ENCODE measurements around the gene PIK3AP1. TPM values are rescaled to one million over a fixed set of nuclear protein-coding genes. Genes with fewer than 3 reads are reported as not detected.
"Not testable (repeated sequence)": the region's sequence is repeated elsewhere in the genome, so short reads cannot be mapped to it uniquely, and the experiment has no call there.

The PIK3AP1 gene
- total and polyA plus RNA-seq, 4 experiments from 2014 or later: 1.1 to 2.6 (median 1.5) TPM

- Mint-ChIP-seq H3K27ac (peak overlapping the region in 2 of 7 donors; percentile 5 to 48), H3K9me3 (peaks cover 0 to 2% (median 0%) of the 10 kb centered on the region in 8 donors), H3K4me3 (peak overlapping the region in 3 of 8 donors; percentile 3 to 56 (median 43)), H3K4me1 (peaks cover 55 to 91% (median 74%) of the 10 kb centered on the region in 4 donors), H3K36me3 (peaks cover 33 to 40% of the 10 kb centered on the region in 2 donors), H3K27me3 (no peaks in the 10 kb centered on the region)
- Histone ChIP-seq H3K9me3 (ENCODE audit: control insufficient read depth in 1 of 2, low read length in 2 of 2) (no peaks in the 10 kb centered on the region), H3K36me3 (ENCODE audit: insufficient read depth, low read length) (peaks cover 3% of the 10 kb centered on the region), H3K4me3 (ENCODE audit: low read length in 2 of 2) (no peak overlapping the region), H3K4me1 (ENCODE audit: insufficient read depth, low read length) (peaks cover 66% of the 10 kb centered on the region), H3K27ac (ENCODE audit: low read depth, low read length) (no peak overlapping the region), H3K27me3 (ENCODE audit: insufficient read depth, low read length) (no peaks in the 10 kb centered on the region)
- ChIA-PET POLR2A (ENCODE audit: partially characterized antibody) (no interaction called here), CTCF (ENCODE audit: partially characterized antibody) (no interaction called here)
- intact Hi-C loops (cut with micrococcal nuclease): no loop called here
- no peak for DNase-seq
Measured at GRCh38 chr10:96578022-96578421, 142.3 kb downstream of the PIK3AP1 start.

- Histone ChIP-seq H3K4me1 (ENCODE audit: insufficient read depth, low read length) (peaks cover 59% of the 10 kb centered on the region), H3K36me3 (ENCODE audit: insufficient read depth, low read length) (peaks cover 6% of the 10 kb centered on the region), H3K9me3 (ENCODE audit: control insufficient read depth in 1 of 2, low read length in 2 of 2) (no peaks in the 10 kb centered on the region), H3K4me3 (ENCODE audit: low read length in 2 of 2) (no peak overlapping the region), H3K27me3 (ENCODE audit: insufficient read depth, low read length) (no peaks in the 10 kb centered on the region), H3K27ac (ENCODE audit: low read depth, low read length) (no peak overlapping the region)
- peaks cover 0 to 2% (median 0%) of the 10 kb centered on the region in 8 donors for H3K9me3 Mint-ChIP-seq
- peak overlapping the region in 2 of 7 donors; percentile 6 to 12 for H3K27ac Mint-ChIP-seq
- peak overlapping the region in 4 of 8 donors; percentile 1 to 29 (median 9) for H3K4me3 Mint-ChIP-seq
- H3K4me1 Mint-ChIP-seq: peaks cover 57 to 89% (median 77%) of the 10 kb centered on the region in 4 donors
- H3K36me3 Mint-ChIP-seq: peaks cover 35 to 48% of the 10 kb centered on the region in 2 donors
- CTCF ChIA-PET (ENCODE audit: partially characterized antibody): no interaction called here
- intact Hi-C loops (cut with micrococcal nuclease): no loop called here
- DNase-seq: no peak
- H3K27me3 Mint-ChIP-seq: no peaks in the 10 kb centered on the region
- POLR2A ChIA-PET (ENCODE audit: partially characterized antibody): no interaction called here
Measured at GRCh38 chr10:96577069-96577468, 143.2 kb downstream of the PIK3AP1 start.

GRCh38 chr10:96576277-96576980 is 143.9 kb downstream of the PIK3AP1 start:
- peaks cover 7% of the 10 kb centered on the region for H3K36me3 ChIP-seq (ENCODE audit: insufficient read depth, low read length)
- Mint-ChIP-seq H3K36me3 (peaks cover 35 to 54% of the 10 kb centered on the region in 2 donors), H3K4me3 (peak overlapping the region in 3 of 8 donors; percentile 2 to 42 (median 29)), H3K4me1 (peaks cover 56 to 89% (median 76%) of the 10 kb centered on the region in 4 donors), H3K27me3 (no peaks in the 10 kb centered on the region), H3K27ac (peak overlapping the region in 1 of 7 donors; percentile 6), H3K9me3 (peaks cover 0 to 2% (median 0%) of the 10 kb centered on the region in 8 donors)
- DNase-seq: no peak
- CTCF ChIA-PET (ENCODE audit: partially characterized antibody): no interaction called here
- H3K27me3 ChIP-seq (ENCODE audit: insufficient read depth, low read length): no peaks in the 10 kb centered on the region
- H3K4me3 ChIP-seq (ENCODE audit: low read length in 2 of 2): no peak overlapping the region
- H3K9me3 ChIP-seq (ENCODE audit: control insufficient read depth in 1 of 2, low read length in 2 of 2): no peaks in the 10 kb centered on the region
- POLR2A ChIA-PET (ENCODE audit: partially characterized antibody): interaction anchor here (1.0 kb wide), 1 partner anchor 11 kb away, joined by 3 read pairs; no protein-coding TSS in a partner anchor
- peaks cover 56% of the 10 kb centered on the region for H3K4me1 ChIP-seq (ENCODE audit: insufficient read depth, low read length)
- intact Hi-C loops (cut with micrococcal nuclease): no loop called here
- no peak overlapping the region for H3K27ac ChIP-seq (ENCODE audit: low read depth, low read length)

GRCh38 chr10:96574564-96574963 is 145.8 kb downstream of the PIK3AP1 start:
- H3K9me3 Mint-ChIP-seq; DNase-seq; intact Hi-C loops (cut with micrococcal nuclease); H3K27ac ChIP-seq (ENCODE audit: low read depth, low read length); POLR2A ChIA-PET (ENCODE audit: partially characterized antibody); H3K36me3 ChIP-seq (ENCODE audit: insufficient read depth, low read length); H3K9me3 ChIP-seq (ENCODE audit: control insufficient read depth in 1 of 2, low read length in 2 of 2); H3K27me3 Mint-ChIP-seq; H3K4me3 ChIP-seq (ENCODE audit: low read length in 2 of 2); H3K27me3 ChIP-seq (ENCODE audit: insufficient read depth, low read length); CTCF ChIA-PET (ENCODE audit: partially characterized antibody): not testable (repeated sequence)
- peaks cover 38% of the 10 kb centered on the region for H3K4me1 ChIP-seq (ENCODE audit: insufficient read depth, low read length)
- Mint-ChIP-seq H3K27ac (peak overlapping the region in 1 of 7 donors; percentile 16), H3K4me1 (peaks cover 53 to 83% (median 70%) of the 10 kb centered on the region in 4 donors), H3K4me3 (peak overlapping the region in 2 of 8 donors; percentile 7 to 50), H3K36me3 (peaks cover 29 to 56% of the 10 kb centered on the region in 2 donors)

- no peak overlapping the region for H3K4me3 Mint-ChIP-seq
- H3K36me3 Mint-ChIP-seq: peaks cover 29 to 66% of the 10 kb centered on the region in 2 donors
- Histone ChIP-seq H3K36me3 (ENCODE audit: insufficient read depth, low read length) (peaks cover 7% of the 10 kb centered on the region), H3K4me1 (ENCODE audit: insufficient read depth, low read length) (peaks cover 31% of the 10 kb centered on the region), H3K27ac (ENCODE audit: low read depth, low read length) (no peak overlapping the region), H3K27me3 (ENCODE audit: insufficient read depth, low read length) (no peaks in the 10 kb centered on the region), H3K4me3 (ENCODE audit: low read length in 2 of 2) (no peak overlapping the region), H3K9me3 (ENCODE audit: control insufficient read depth in 1 of 2, low read length in 2 of 2) (no peaks in the 10 kb centered on the region)
- no peak overlapping the region for H3K27ac Mint-ChIP-seq
- DNase-seq: no peak
- peaks cover 53 to 84% (median 69%) of the 10 kb centered on the region in 4 donors for H3K4me1 Mint-ChIP-seq
- ChIA-PET POLR2A (ENCODE audit: partially characterized antibody) (no interaction called here), CTCF (ENCODE audit: partially characterized antibody) (no interaction called here)
- intact Hi-C loops (cut with micrococcal nuclease): no loop called here
- no peaks in the 10 kb centered on the region for H3K27me3 Mint-ChIP-seq
- peaks cover 0 to 2% (median 0%) of the 10 kb centered on the region in 8 donors for H3K9me3 Mint-ChIP-seq
Measured at GRCh38 chr10:96573036-96573435, 147.3 kb downstream of the PIK3AP1 start.

- peaks cover 27% of the 10 kb centered on the region for H3K4me1 ChIP-seq (ENCODE audit: insufficient read depth, low read length)
- intact Hi-C loops (cut with micrococcal nuclease): no loop called here
- ChIA-PET CTCF (ENCODE audit: partially characterized antibody) (no interaction called here), POLR2A (ENCODE audit: partially characterized antibody) (no interaction called here)
- H3K27me3 ChIP-seq (ENCODE audit: insufficient read depth, low read length): no peaks in the 10 kb centered on the region
- no peak overlapping the region for H3K4me3 ChIP-seq (ENCODE audit: low read length in 2 of 2)
- Mint-ChIP-seq H3K4me3 (peak overlapping the region in 1 of 8 donors; percentile 11), H3K27me3 (no peaks in the 10 kb centered on the region), H3K9me3 (peaks cover 0 to 2% (median 0%) of the 10 kb centered on the region in 8 donors), H3K36me3 (peaks cover 38 to 75% of the 10 kb centered on the region in 2 donors), H3K27ac (peak overlapping the region in 4 of 7 donors; percentile 4 to 60 (median 32)), H3K4me1 (peaks cover 55 to 82% (median 68%) of the 10 kb centered on the region in 4 donors)
- H3K36me3 ChIP-seq (ENCODE audit: insufficient read depth, low read length): peaks cover 11% of the 10 kb centered on the region
- H3K27ac ChIP-seq (ENCODE audit: low read depth, low read length): no peak overlapping the region
- H3K9me3 ChIP-seq (ENCODE audit: control insufficient read depth in 1 of 2, low read length in 2 of 2): no peaks in the 10 kb centered on the region
- no peak for DNase-seq
Measured at GRCh38 chr10:96570983-96571964, 149.0 kb downstream of the PIK3AP1 start.

- Histone ChIP-seq H3K4me3 (ENCODE audit: low read length in 2 of 2) (no peak overlapping the region), H3K27me3 (ENCODE audit: insufficient read depth, low read length) (no peaks in the 10 kb centered on the region), H3K27ac (ENCODE audit: low read depth, low read length) (no peak overlapping the region), H3K4me1 (ENCODE audit: insufficient read depth, low read length) (peaks cover 32% of the 10 kb centered on the region), H3K36me3 (ENCODE audit: insufficient read depth, low read length) (peaks cover 11% of the 10 kb centered on the region), H3K9me3 (ENCODE audit: control insufficient read depth in 1 of 2, low read length in 2 of 2) (no peaks in the 10 kb centered on the region)
- Mint-ChIP-seq H3K27ac (peak overlapping the region in 2 of 7 donors; percentile 17 to 35), H3K4me3 (no peak overlapping the region), H3K36me3 (peaks cover 38 to 73% of the 10 kb centered on the region in 2 donors), H3K9me3 (peaks cover 0 to 2% (median 0%) of the 10 kb centered on the region in 8 donors), H3K4me1 (peaks cover 59 to 84% (median 71%) of the 10 kb centered on the region in 4 donors), H3K27me3 (no peaks in the 10 kb centered on the region)
- intact Hi-C loops (cut with micrococcal nuclease): no loop called here
- CTCF ChIA-PET (ENCODE audit: partially characterized antibody): no interaction called here
- POLR2A ChIA-PET (ENCODE audit: partially characterized antibody): no interaction called here
- DNase-seq: no peak
Measured at GRCh38 chr10:96570511-96570910, 149.8 kb downstream of the PIK3AP1 start.
